ENCODE data around the gene OCA2.

The OCA2 gene

DNA sequence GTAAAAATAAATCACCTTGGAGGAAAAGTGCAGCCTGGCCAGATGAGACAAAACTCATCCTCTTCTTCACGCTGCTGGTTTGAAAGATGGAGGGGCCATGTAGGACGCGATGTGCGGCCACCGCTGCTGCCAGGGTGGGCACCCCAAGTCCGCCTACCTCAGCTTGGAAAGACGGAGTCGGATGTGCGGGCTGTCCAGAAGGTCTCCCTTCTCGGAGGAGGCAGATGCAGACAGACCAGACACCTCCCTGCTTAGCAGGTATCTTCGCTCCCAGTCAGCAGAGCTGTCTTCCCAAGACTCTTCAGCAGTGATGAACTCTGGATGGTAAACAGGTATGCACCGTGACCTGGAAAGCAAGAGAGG is 71.4 kb downstream of the OCA2 start:
- TF ChIP-seq CTCF (conservative IDR thresholded peaks at IDR 0.05; ENCODE audit: low read length) (no peak), EZH2phosphoT487 (IDR thresholded peaks at IDR 0.05; ENCODE audit: borderline replicate concordance) (no peak)

GRCh38 chr15:28026764-28027713 is 72.1 kb downstream of the OCA2 start:
- Histone ChIP-seq H4K20me1 (ENCODE audit: insufficient read depth, low read length, poor library complexity, severe bottlenecking) (no peaks in the 10 kb centered on the region), H3K9me3 (ENCODE audit: insufficient read depth, low read depth, low read length) (no peaks in the 10 kb centered on the region), H3K4me3 (ENCODE audit: low read length, poor library complexity, severe bottlenecking) (no peak overlapping the region), H2AFZ (ENCODE audit: low read length) (no peak overlapping the region), H3K4me2 (ENCODE audit: low read depth, low read length, poor library complexity, severe bottlenecking) (no peak overlapping the region), H3K4me1 (ENCODE audit: insufficient read depth, low read length, poor library complexity, severe bottlenecking) (no peaks in the 10 kb centered on the region), H3K9me2 (replicated peaks; ENCODE audit: low read depth, low read length) (no peaks in the 10 kb centered on the region), H3K36me3 (ENCODE audit: insufficient read depth, low read length) (no peaks in the 10 kb centered on the region), H3F3A (ENCODE audit: low read depth) (no peaks in the 10 kb centered on the region), H3K9ac (ENCODE audit: low read depth, low read length, poor library complexity, severe bottlenecking) (no peak overlapping the region), H3K79me2 (ENCODE audit: insufficient read depth, low read length) (no peaks in the 10 kb centered on the region), H3K27me3 (ENCODE audit: insufficient read depth, low read length, poor library complexity, severe bottlenecking) (no peaks in the 10 kb centered on the region)
- TF ChIP-seq EZH2phosphoT487 (IDR thresholded peaks at IDR 0.05; ENCODE audit: borderline replicate concordance) (no peak), CTCF (conservative IDR thresholded peaks at IDR 0.05; ENCODE audit: low read length) (no peak)

More for the DNA sequence above, 71.4 kb downstream of the OCA2 start:
- no peak overlapping the region for H3K4me3 ChIP-seq (ENCODE audit: low read length, poor library complexity, severe bottlenecking)
- no peaks in the 10 kb centered on the region for H3K79me2 ChIP-seq (ENCODE audit: insufficient read depth, low read length)
- H3K36me3 ChIP-seq (ENCODE audit: insufficient read depth, low read length) = no peaks in the 10 kb centered on the region
- no peaks in the 10 kb centered on the region for H4K20me1 ChIP-seq (ENCODE audit: insufficient read depth, low read length, poor library complexity, severe bottlenecking)
- no peak overlapping the region for H3K9ac ChIP-seq (ENCODE audit: low read depth, low read length, poor library complexity, severe bottlenecking)
- H3K9me3 ChIP-seq (ENCODE audit: insufficient read depth, low read depth, low read length) = no peaks in the 10 kb centered on the region
- H3K9me2 ChIP-seq (replicated peaks; ENCODE audit: low read depth, low read length) = no peaks in the 10 kb centered on the region
- H3K27me3 ChIP-seq (ENCODE audit: insufficient read depth, low read length, poor library complexity, severe bottlenecking) = no peaks in the 10 kb centered on the region
- no peak overlapping the region for H3K4me2 ChIP-seq (ENCODE audit: low read depth, low read length, poor library complexity, severe bottlenecking)
- H2AFZ ChIP-seq (ENCODE audit: low read length) = no peak overlapping the region
- H3F3A ChIP-seq (ENCODE audit: low read depth) = no peaks in the 10 kb centered on the region
- no peaks in the 10 kb centered on the region for H3K4me1 ChIP-seq (ENCODE audit: insufficient read depth, low read length, poor library complexity, severe bottlenecking)

DNA sequence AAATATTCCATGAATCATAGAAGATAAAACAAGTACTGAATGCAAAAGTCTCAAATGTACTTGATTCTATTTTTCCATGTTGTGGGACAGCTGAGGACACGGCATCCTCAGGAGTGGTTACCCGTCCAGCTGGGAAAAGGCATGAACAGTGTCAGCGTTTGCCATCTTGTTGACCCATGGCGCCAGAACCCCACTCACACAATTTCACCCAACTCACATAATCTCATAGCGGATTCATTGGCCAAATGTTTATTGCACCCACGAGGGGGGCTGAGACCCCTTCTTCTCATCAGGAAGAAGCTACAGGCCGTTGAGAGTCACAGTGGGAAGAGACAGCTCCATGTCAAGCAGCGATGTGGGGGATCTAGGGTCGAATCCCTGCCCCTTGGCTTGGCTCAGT is 72.9 kb downstream of the OCA2 start:
- H2AFZ ChIP-seq (ENCODE audit: low read length) = no peak overlapping the region
- no peaks in the 10 kb centered on the region for H3F3A ChIP-seq (ENCODE audit: low read depth)
- no peaks in the 10 kb centered on the region for H4K20me1 ChIP-seq (ENCODE audit: insufficient read depth, low read length, poor library complexity, severe bottlenecking)
- H3K4me3 ChIP-seq (ENCODE audit: low read length, poor library complexity, severe bottlenecking) = no peak overlapping the region
- no peak overlapping the region for H3K9ac ChIP-seq (ENCODE audit: low read depth, low read length, poor library complexity, severe bottlenecking)
- no peaks in the 10 kb centered on the region for H3K9me3 ChIP-seq (ENCODE audit: insufficient read depth, low read depth, low read length)
- H3K36me3 ChIP-seq (ENCODE audit: insufficient read depth, low read length) = no peaks in the 10 kb centered on the region
- H3K4me1 ChIP-seq (ENCODE audit: insufficient read depth, low read length, poor library complexity, severe bottlenecking) = no peaks in the 10 kb centered on the region
- no peak for TF ChIP-seq EZH2phosphoT487 (IDR thresholded peaks at IDR 0.05; ENCODE audit: borderline replicate concordance)
- TF ChIP-seq CTCF (conservative IDR thresholded peaks at IDR 0.05; ENCODE audit: low read length) = no peak
- H3K9me2 ChIP-seq (replicated peaks; ENCODE audit: low read depth, low read length) = no peaks in the 10 kb centered on the region
- no peak overlapping the region for H3K4me2 ChIP-seq (ENCODE audit: low read depth, low read length, poor library complexity, severe bottlenecking)
- H3K79me2 ChIP-seq (ENCODE audit: insufficient read depth, low read length) = no peaks in the 10 kb centered on the region
- H3K27me3 ChIP-seq (ENCODE audit: insufficient read depth, low read length, poor library complexity, severe bottlenecking) = no peaks in the 10 kb centered on the region

Data from Loucy (cell line).